KMS-11 (cell line): ENCODE measurements around the gene OR4D6.

Source experiments
- H2AFZ ChIP-seq: fragments of 200-600 bp; sonication (generic); 2 replicates; pipeline ENCODE4 v1.6.1; 2016; ENCODE audit warnings: antibody characterized with exemption, mixed run types, low read depth
- H3K27ac ChIP-seq: fragments of 200-600 bp; sonication (generic); 2 replicates; pipeline ENCODE4 v1.6.1; 2016; ENCODE audit warnings: mild to moderate bottlenecking, mixed run types
- H3K27me3 ChIP-seq: fragments of 200-600 bp; sonication (generic); 2 replicates; pipeline ENCODE4 v1.6.1; 2017; ENCODE audit warnings: mild to moderate bottlenecking, low read depth, mixed run types, moderate library complexity; ENCODE audit not compliant: insufficient read depth
- H3K36me3 ChIP-seq: fragments of 200-600 bp; sonication (generic); 2 replicates; pipeline ENCODE4 v1.6.1; 2017; ENCODE audit warnings: mild to moderate bottlenecking, mixed run types; ENCODE audit not compliant: insufficient read depth
- H3K4me1 ChIP-seq: fragments of 200-600 bp; sonication (generic); 2 replicates; pipeline ENCODE4 v1.6.1; 2016; ENCODE audit warnings: mild to moderate bottlenecking, low read depth, mixed run types; ENCODE audit not compliant: poor library complexity, severe bottlenecking
- H3K4me2 ChIP-seq: fragments of 200-600 bp; sonication (generic); 2 replicates; pipeline ENCODE4 v1.7.0; 2016; ENCODE audit warnings: mild to moderate bottlenecking, mixed run types
- H3K4me3 ChIP-seq: fragments of 200-600 bp; sonication (generic); IDR thresholded peaks from 2 replicates; pipeline ENCODE4 v1.6.1; 2017; ENCODE audit warnings: low read depth, low read length, mixed read lengths; ENCODE audit not compliant: insufficient read depth
- H3K79me2 ChIP-seq: fragments of 200-600 bp; sonication (generic); 2 replicates; pipeline ENCODE4 v1.6.1; 2016; ENCODE audit warnings: low read depth, mixed run types; ENCODE audit not compliant: insufficient read depth
- H3K9ac ChIP-seq: fragments of 200-600 bp; sonication (generic); 2 replicates; pipeline ENCODE4 v1.6.1; 2016; ENCODE audit warnings: mild to moderate bottlenecking, mixed run types
- H4K20me1 ChIP-seq: fragments of 200-600 bp; sonication (generic); 2 replicates; pipeline ENCODE4 v1.6.1; 2016; ENCODE audit warnings: mild to moderate bottlenecking, mixed run types; ENCODE audit not compliant: insufficient read depth
- CTCF ChIP-seq: fragments of 200-600 bp; sonication (generic); conservative IDR thresholded peaks from 2 replicates; pipeline ENCODE4 v1.6.1; 2017; ENCODE audit warnings: low read depth, mild to moderate bottlenecking, antibody characterized with exemption, low read length, moderate library complexity, mixed read lengths

Gene OR4D6

GRCh38 chr11:59417023-59417422 is 39.7 kb upstream of the OR4D6 start:
- no peak for TF ChIP-seq CTCF
- no peak overlapping the region for H2AFZ ChIP-seq
- no peak overlapping the region for H3K4me2 ChIP-seq
- H3K4me1 ChIP-seq = no peaks in the 10 kb centered on the region
- H3K27me3 ChIP-seq = no peaks in the 10 kb centered on the region
- H3K27ac ChIP-seq = no peak overlapping the region
- H4K20me1 ChIP-seq = no peaks in the 10 kb centered on the region
- H3K79me2 ChIP-seq = no peaks in the 10 kb centered on the region
- no peaks in the 10 kb centered on the region for H3K36me3 ChIP-seq
- no peak overlapping the region for H3K4me3 ChIP-seq
- no peak overlapping the region for H3K9ac ChIP-seq

GRCh38 chr11:59418156-59418555 is 38.6 kb upstream of the OR4D6 start:
- H3K79me2 ChIP-seq = no peaks in the 10 kb centered on the region
- no peak overlapping the region for H3K4me2 ChIP-seq
- H3K9ac ChIP-seq = no peak overlapping the region
- TF ChIP-seq CTCF = no peak
- H3K27ac ChIP-seq = no peak overlapping the region
- H3K4me3 ChIP-seq = no peak overlapping the region
- H3K27me3 ChIP-seq = no peaks in the 10 kb centered on the region
- no peaks in the 10 kb centered on the region for H4K20me1 ChIP-seq
- H3K4me1 ChIP-seq = no peaks in the 10 kb centered on the region
- no peak overlapping the region for H2AFZ ChIP-seq
- H3K36me3 ChIP-seq = no peaks in the 10 kb centered on the region

GRCh38 chr11:59423835-59424234 is 32.9 kb upstream of the OR4D6 start:
- Histone ChIP-seq H3K4me2 (no peak overlapping the region), H3K79me2 (no peaks in the 10 kb centered on the region), H3K4me1 (no peaks in the 10 kb centered on the region), H3K36me3 (no peaks in the 10 kb centered on the region), H3K27me3 (no peaks in the 10 kb centered on the region), H3K27ac (no peak overlapping the region), H3K9ac (no peak overlapping the region), H2AFZ (no peak overlapping the region), H4K20me1 (no peaks in the 10 kb centered on the region), H3K4me3 (no peak overlapping the region)
- TF ChIP-seq CTCF = no peak

GRCh38 chr11:59425131-59425530 is 31.6 kb upstream of the OR4D6 start:
- H3K27me3 ChIP-seq = no peaks in the 10 kb centered on the region
- no peak overlapping the region for H3K9ac ChIP-seq
- H3K4me1 ChIP-seq = no peaks in the 10 kb centered on the region
- no peak overlapping the region for H3K4me3 ChIP-seq
- no peak overlapping the region for H3K4me2 ChIP-seq
- no peaks in the 10 kb centered on the region for H3K36me3 ChIP-seq
- H4K20me1 ChIP-seq = no peaks in the 10 kb centered on the region
- H3K79me2 ChIP-seq = no peaks in the 10 kb centered on the region
- no peak overlapping the region for H2AFZ ChIP-seq
- no peak overlapping the region for H3K27ac ChIP-seq
- no peak for TF ChIP-seq CTCF
